Fibroblast of skin of right quadriceps (primary cell): ENCODE measurements around the gene SMLR1.

Source experiments
- DNase-seq: peaks from one replicate; pipeline ENCODE4 v3.0.0-alpha.2; 2013

SMLR1 gene

GRCh38 chr6:130825772-130826441 is 1.3 kb upstream of the SMLR1 start:
- no peak for DNase-seq

GRCh38 chr6:130826442-130827246 is 562 bp upstream of the SMLR1 start:
- DNase-seq, result no peak

- DNase-seq, result no peak
Measured at GRCh38 chr6:130829333-130829910, 2.2 kb downstream of the SMLR1 start.

- DNase-seq, result no peak
Measured at GRCh38 chr6:130831607-130832006, 4.4 kb downstream of the SMLR1 start.

GRCh38 chr6:130833569-130833968 is 6.4 kb downstream of the SMLR1 start:
- no peak for DNase-seq

- no peak for DNase-seq
Measured at GRCh38 chr6:130834482-130835251, 7.5 kb downstream of the SMLR1 start.

- no peak for DNase-seq
Measured at GRCh38 chr6:130836055-130836640, 8.9 kb downstream of the SMLR1 start.

GRCh38 chr6:130837067-130837466 is 9.9 kb downstream of the SMLR1 start:
- DNase-seq, result no peak

GRCh38 chr6:130838250-130838860 is 11.1 kb downstream of the SMLR1 start:
- DNase-seq, result no peak

GRCh38 chr6:130838951-130839350 is 11.7 kb downstream of the SMLR1 start:
- DNase-seq, result no peak

- no peak for DNase-seq
Measured at GRCh38 chr6:130839379-130839778, 12.2 kb downstream of the SMLR1 start.

GRCh38 chr6:130840050-130840449 is 12.8 kb downstream of the SMLR1 start:
- DNase-seq, result no peak

GRCh38 chr6:130841128-130841728 is 14.0 kb downstream of the SMLR1 start:
- no peak for DNase-seq

GRCh38 chr6:130843575-130844320 is 16.5 kb downstream of the SMLR1 start:
- DNase-seq, result peak; percentile 61

GRCh38 chr6:130846501-130846900 is 19.3 kb downstream of the SMLR1 start:
- DNase-seq, result no peak

GRCh38 chr6:130847001-130847910 is 20.1 kb downstream of the SMLR1 start:
- no peak for DNase-seq

GRCh38 chr6:130848945-130849344 is 21.7 kb downstream of the SMLR1 start:
- DNase-seq, result no peak

GRCh38 chr6:130849594-130849993 is 22.4 kb downstream of the SMLR1 start:
- no peak for DNase-seq

- no peak for DNase-seq
Measured at GRCh38 chr6:130851026-130851425, 23.8 kb downstream of the SMLR1 start.
